PC-9 (cell line): ENCODE results near the gene ITM2B.

Experiments used
- CTCF ChIP-seq: fragments of 200-600 bp; sonication (generic); conservative IDR thresholded peaks from 2 replicates; pipeline ENCODE4 v1.6.1; 2017; ENCODE audit warnings: mixed run types, antibody characterized with exemption, mild to moderate bottlenecking, moderate library complexity
- EZH2 ChIP-seq: fragments of 200-600 bp; sonication (generic); IDR thresholded peaks from 2 replicates; pipeline ENCODE4 v1.8.0; 2017; ENCODE audit warnings: antibody characterized with exemption, low read depth

DNA sequence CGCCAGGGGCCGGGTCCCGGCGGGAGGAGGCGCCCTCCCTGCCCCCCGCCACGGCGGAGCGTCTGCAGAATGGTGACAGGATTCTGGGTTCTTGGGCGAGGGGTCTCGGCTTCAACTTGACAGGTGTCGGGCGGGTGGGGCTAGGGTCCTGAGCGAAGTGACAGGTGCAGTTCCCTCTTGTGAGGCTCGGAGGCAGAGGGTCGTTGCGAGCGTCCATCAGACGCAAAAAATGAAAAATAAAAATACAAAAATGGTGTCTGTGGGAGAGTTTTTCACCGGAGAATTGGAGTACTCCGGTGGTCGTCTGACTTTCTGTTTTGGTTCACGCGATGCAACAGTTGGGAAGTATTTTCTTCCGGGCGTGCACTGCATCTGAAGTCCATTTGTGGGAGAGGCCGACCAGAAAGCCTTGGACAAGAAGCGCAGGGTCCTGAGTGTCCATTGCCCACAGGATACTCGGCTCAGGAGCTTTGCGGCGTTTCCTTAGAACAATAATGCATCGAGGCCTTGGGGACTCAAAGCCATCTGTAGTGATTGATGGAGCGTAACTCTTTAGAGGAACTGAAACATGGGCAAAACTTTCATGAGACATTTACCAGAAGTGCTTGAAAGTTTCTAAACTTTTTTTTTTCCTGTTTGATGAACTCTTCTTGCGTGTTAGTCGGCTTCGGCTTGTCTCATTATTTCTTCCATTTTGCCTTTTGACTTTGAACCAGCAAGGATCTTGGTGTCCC, 71.3 kb downstream of the ITM2B start:
- TF ChIP-seq CTCF (no peak), EZH2 (no peak)
